ENCODE data around the gene SV2C. TPM values are rescaled to one million over a fixed set of nuclear protein-coding genes. Genes with fewer than 3 reads are reported as not detected.

SV2C gene
- total RNA-seq, 1 donor from 2014 or later, result 0.32 TPM

DNA sequence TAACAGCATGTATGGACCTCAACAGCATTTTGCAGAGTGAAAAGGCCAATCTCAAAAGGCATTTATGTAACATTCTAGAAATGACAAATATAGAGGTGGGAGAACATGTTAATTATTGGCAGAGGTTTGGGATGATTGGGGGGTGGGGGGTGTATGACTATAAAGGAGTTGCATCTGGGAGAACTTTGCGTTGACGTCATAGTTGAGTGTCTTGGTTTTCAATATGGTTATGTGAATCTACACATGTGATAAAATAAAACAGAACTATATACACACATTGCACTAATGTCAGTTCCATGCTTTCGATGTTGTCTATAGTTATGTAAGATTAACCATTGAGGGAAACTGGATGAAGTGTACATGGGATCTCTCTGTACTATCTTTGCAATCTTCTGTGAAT is 139.1 kb downstream of the SV2C start:
- Histone ChIP-seq H3K36me3 (no peaks in the 10 kb centered on the region), H3K27ac (no peak overlapping the region), H3K27me3 (no peaks in the 10 kb centered on the region), H3K4me3 (no peak overlapping the region), H3K9me3 (no peaks in the 10 kb centered on the region), H3K4me1 (no peaks in the 10 kb centered on the region)
- ATAC-seq (no peak), DNase-seq (no peak)
- TF ChIP-seq, protein P1, sequence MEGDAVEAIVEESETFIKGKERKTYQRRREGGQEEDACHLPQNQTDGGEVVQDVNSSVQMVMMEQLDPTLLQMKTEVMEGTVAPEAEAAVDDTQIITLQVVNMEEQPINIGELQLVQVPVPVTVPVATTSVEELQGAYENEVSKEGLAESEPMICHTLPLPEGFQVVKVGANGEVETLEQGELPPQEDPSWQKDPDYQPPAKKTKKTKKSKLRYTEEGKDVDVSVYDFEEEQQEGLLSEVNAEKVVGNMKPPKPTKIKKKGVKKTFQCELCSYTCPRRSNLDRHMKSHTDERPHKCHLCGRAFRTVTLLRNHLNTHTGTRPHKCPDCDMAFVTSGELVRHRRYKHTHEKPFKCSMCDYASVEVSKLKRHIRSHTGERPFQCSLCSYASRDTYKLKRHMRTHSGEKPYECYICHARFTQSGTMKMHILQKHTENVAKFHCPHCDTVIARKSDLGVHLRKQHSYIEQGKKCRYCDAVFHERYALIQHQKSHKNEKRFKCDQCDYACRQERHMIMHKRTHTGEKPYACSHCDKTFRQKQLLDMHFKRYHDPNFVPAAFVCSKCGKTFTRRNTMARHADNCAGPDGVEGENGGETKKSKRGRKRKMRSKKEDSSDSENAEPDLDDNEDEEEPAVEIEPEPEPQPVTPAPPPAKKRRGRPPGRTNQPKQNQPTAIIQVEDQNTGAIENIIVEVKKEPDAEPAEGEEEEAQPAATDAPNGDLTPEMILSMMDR (IDR thresholded peaks at IDR 0.05), result no peak
- intact Hi-C loops (cut with DNase I), result no loop called here

GRCh38 chr5:76223696-76224095 is 140.5 kb downstream of the SV2C start:
- DNase-seq (no peak), ATAC-seq (no peak)
- H3K4me3 ChIP-seq, result no peak overlapping the region
- intact Hi-C loops (cut with DNase I), result no loop called here
- no peaks in the 10 kb centered on the region for H3K4me1 ChIP-seq
- TF ChIP-seq, protein P1 (IDR thresholded peaks at IDR 0.05), result no peak
- H3K27ac ChIP-seq, result no peak overlapping the region
- H3K36me3 ChIP-seq, result no peaks in the 10 kb centered on the region
- no peaks in the 10 kb centered on the region for H3K9me3 ChIP-seq
- no peaks in the 10 kb centered on the region for H3K27me3 ChIP-seq

DNA sequence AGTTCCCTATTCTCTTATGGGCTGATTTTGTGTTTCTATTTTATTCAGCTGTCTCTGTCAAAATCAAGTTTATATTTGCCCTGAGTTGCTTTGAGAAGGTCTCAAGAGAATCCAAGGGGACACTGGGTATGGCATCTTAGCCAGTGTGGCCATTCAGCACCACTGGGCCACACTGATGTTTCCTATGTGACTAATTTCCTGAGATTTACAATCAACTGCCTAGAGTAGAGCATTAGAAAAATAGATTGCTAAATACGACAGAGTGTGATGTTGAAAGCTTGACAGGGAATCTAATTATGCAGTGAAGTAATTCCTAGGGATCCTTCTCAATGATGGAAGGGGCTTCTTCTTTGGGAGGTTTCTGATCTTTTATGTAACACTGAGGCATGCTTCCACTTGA is 141.7 kb downstream of the SV2C start:
- H3K4me1 ChIP-seq, result no peaks in the 10 kb centered on the region
- no peaks in the 10 kb centered on the region for H3K27me3 ChIP-seq
- no peaks in the 10 kb centered on the region for H3K9me3 ChIP-seq
- DNase-seq (no peak), ATAC-seq (no peak)
- TF ChIP-seq, protein P1 (IDR thresholded peaks at IDR 0.05), result no peak
- intact Hi-C loops (cut with DNase I), result no loop called here
- H3K4me3 ChIP-seq, result no peak overlapping the region
- H3K36me3 ChIP-seq, result no peaks in the 10 kb centered on the region
- no peak overlapping the region for H3K27ac ChIP-seq

GRCh38 chr5:76225336-76225735 is 142.2 kb downstream of the SV2C start:
- ATAC-seq, result peak; percentile 64
- intact Hi-C loops (cut with DNase I), result no loop called here

DNA sequence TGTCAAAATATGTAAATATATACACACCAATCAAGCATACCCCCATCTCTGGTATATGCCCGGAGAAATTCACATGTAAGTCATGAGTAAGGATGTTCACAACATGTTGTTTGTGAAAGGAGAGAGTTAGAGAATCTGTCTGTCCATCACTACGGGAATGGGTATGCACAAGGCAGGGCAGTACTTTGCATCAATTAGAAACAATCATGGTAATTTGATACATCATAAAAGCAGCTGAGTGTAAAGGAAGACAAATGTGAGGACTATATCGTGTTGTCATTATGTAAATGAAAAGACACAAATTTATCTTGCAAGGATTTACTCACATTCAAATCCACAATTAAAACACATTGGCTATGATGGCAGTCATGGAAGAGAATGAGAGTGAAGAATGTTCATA is 146.7 kb downstream of the SV2C start:
- no peaks in the 10 kb centered on the region for H3K4me1 ChIP-seq
- ATAC-seq (no peak), DNase-seq (no peak)
- no peak overlapping the region for H3K4me3 ChIP-seq
- intact Hi-C loops (cut with DNase I), result no loop called here
- H3K27me3 ChIP-seq, result no peaks in the 10 kb centered on the region
- TF ChIP-seq, protein P1 (IDR thresholded peaks at IDR 0.05), result no peak
- no peak overlapping the region for H3K27ac ChIP-seq
- H3K36me3 ChIP-seq, result no peaks in the 10 kb centered on the region
- H3K9me3 ChIP-seq, result no peaks in the 10 kb centered on the region

More at GRCh38 chr5:76225336-76225735, 142.2 kb downstream of the SV2C start:
- Histone ChIP-seq H3K4me3 (no peak overlapping the region), H3K27me3 (no peaks in the 10 kb centered on the region), H3K9me3 (no peaks in the 10 kb centered on the region), H3K27ac (no peak overlapping the region), H3K36me3 (no peaks in the 10 kb centered on the region), H3K4me1 (no peaks in the 10 kb centered on the region)
- TF ChIP-seq, protein P1 (IDR thresholded peaks at IDR 0.05), result no peak
- no peak for DNase-seq

DNA sequence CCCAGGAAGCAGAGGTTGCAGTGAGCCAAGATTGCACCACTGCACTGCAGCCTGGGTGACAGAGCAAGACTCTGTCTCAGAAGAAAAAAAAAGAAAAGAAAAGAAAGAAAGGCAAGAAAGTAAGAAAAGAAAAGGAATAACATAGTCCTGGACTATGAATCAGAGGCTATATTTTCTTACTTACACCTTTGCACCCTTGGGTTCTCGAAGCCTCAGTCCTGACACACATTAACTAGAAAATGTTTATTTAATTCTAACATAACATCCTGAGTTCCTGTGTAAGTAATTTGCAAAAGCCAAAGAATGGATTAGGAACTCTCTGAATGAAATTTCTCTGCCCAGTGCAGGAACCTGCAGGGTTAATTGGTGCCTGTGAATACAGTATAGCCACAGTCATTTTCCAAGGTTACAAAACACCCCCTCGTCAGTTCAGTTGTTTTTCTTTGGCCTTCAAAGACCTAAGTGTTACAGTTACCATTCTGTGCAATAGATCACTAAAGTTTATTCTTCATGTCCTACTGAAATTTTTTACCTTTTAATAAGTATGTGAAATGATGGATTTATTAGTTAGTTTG is 147.6 kb downstream of the SV2C start:
- TF ChIP-seq, protein P1 (IDR thresholded peaks at IDR 0.05), result no peak
- Histone ChIP-seq H3K27ac (no peak overlapping the region), H3K27me3 (no peaks in the 10 kb centered on the region), H3K4me1 (no peaks in the 10 kb centered on the region), H3K9me3 (no peaks in the 10 kb centered on the region), H3K36me3 (no peaks in the 10 kb centered on the region), H3K4me3 (no peak overlapping the region)
- no peak for DNase-seq
- intact Hi-C loops (cut with DNase I), result no loop called here
- no peak for ATAC-seq
